Measurements from ENCODE around the gene TREH.

GRCh38 chr11:118628031-118628430 is 51.4 kb downstream of the TREH start:
- TF ChIP-seq CTCF (IDR thresholded peaks at IDR 0.05 in 4 of 5, conservative IDR thresholded peaks at IDR 0.05 in 1 of 5): no peak
- no peak for TF ChIP-seq POLR2A (IDR thresholded peaks at IDR 0.05)
